ENCODE data around the gene RNF169. TPM values are rescaled to one million over a fixed set of nuclear protein-coding genes. Genes with fewer than 3 reads are reported as not detected.
A peak's percentile ranks its signal among the peaks of the same experiment; 100 is the strongest.

Gene RNF169
- total and polyA plus RNA-seq, 4 donors: 0.60 to 11.0 (median 5.1) TPM

DNA sequence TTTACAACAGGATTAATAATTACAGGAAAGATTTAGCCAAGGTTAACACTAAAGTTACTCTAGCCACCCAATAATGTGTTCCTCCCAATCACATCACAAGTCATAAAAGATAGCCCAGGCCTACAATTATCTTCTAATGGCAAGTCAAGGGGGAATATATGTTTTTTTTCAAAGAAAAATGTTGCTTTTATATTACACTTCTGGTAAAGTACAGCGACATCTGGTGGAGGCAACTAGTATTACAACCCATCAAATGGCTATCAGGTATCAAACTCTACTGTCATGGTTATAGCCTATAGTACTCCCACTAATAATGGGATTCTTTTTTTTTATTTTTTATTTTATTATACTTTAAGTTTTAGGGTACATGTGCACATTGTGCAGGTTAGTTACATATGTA lies 128.5 kb downstream of the RNF169 start:
- Histone ChIP-seq H3K4me1 (ENCODE audit: control insufficient read depth in 4 of 4, insufficient read depth in 4 of 4, low read length in 3 of 4) (no peaks in the 10 kb centered on the region), H3K9ac (ENCODE audit: low read depth in 1 of 2, low read length in 2 of 2) (no peak overlapping the region), H3K27me3 (ENCODE audit: control insufficient read depth in 4 of 4, insufficient read depth in 4 of 4, low read length in 3 of 4) (no peaks in the 10 kb centered on the region), H3K36me3 (ENCODE audit: control insufficient read depth in 4 of 4, insufficient read depth in 3 of 4, low read depth in 1 of 4, low read length in 3 of 4) (peaks cover 5 to 46% (median 27%) of the 10 kb centered on the region in 4 donors), H3K9me3 (ENCODE audit: control insufficient read depth in 4 of 4, low read length in 3 of 4) (peaks cover 6 to 22% (median 14%) of the 10 kb centered on the region in 4 donors), H3K4me3 (ENCODE audit: low read depth in 1 of 3, low read length in 3 of 3) (no peak overlapping the region), H3K27ac (ENCODE audit: low read depth in 1 of 2, low read length in 2 of 2) (no peak overlapping the region)
- TF ChIP-seq JUND (IDR thresholded peaks at IDR 0.05): no peak
- peak; percentile 27 for TF ChIP-seq CTCF (IDR thresholded peaks at IDR 0.05; ENCODE audit: low read depth, low read length, missing input control)
- WGBS: 33% methylated on average over 1 of the region's 1 CpG
- no peak for DNase-seq (ENCODE audit: low spot score)

Small RNA genes lying within 50 kb of the gene (small RNA-seq; reads per million reads assigned to genes)
- gene MIR4696 (not detected), gene RN7SL239P (not detected)

Other genes starting within 250 kb of the RNF169 start
- 1 to 10 TPM; 5.7 to 8.3 TPM for gene POLD3, start 156.3 kb upstream of the RNF169 start, total RNA-seq
- gene POLD3, start 156.3 kb upstream of the RNF169 start, polyA plus RNA-seq: 1 to 10 TPM; 3.0 to 4.3 TPM
- 1 to 10 TPM in 1 of 2 donors, not detected in 1; 1.8 TPM for gene CHRDL2, start 17.4 kb upstream of the RNF169 start, total RNA-seq
- 10 to 100 TPM; 15.8 to 19.0 TPM for gene CHRDL2, start 17.4 kb upstream of the RNF169 start, polyA plus RNA-seq
- gene XRRA1, start 200.2 kb downstream of the RNF169 start, total RNA-seq: 10 to 100 TPM in 1 of 2 donors, 1 to 10 TPM in 1; 3.8 to 11.6 TPM
- 1 to 10 TPM; 5.0 to 6.2 TPM for gene XRRA1, start 200.2 kb downstream of the RNF169 start, polyA plus RNA-seq
- gene SPCS2, start 200.4 kb downstream of the RNF169 start, total RNA-seq: 10 to 100 TPM; 32.4 to 34.6 TPM
- 100 to 1,000 TPM in 1 of 2 donors, 10 to 100 TPM in 1; 84.6 to 186 TPM for gene SPCS2, start 200.4 kb downstream of the RNF169 start, polyA plus RNA-seq
- gene NEU3, start 240.1 kb downstream of the RNF169 start, total RNA-seq: 1 to 10 TPM; 8.0 to 9.5 TPM
- 1 to 10 TPM; 2.7 TPM for gene NEU3, start 240.1 kb downstream of the RNF169 start, polyA plus RNA-seq

Measured in liver (tissue), 10 donors.